T-cell (primary cell): ENCODE measurements around the gene RFTN1. TPM values are rescaled to one million over a fixed set of nuclear protein-coding genes. Genes with fewer than 3 reads are reported as not detected.

ENCODE experiments used
- total RNA-seq, 35 experiments: library from RNA in 6 of 35; stranded (reverse) in 6 of 35; fragments of 120-200 nt in 1 of 35; gene quantifications; one replicate each; pipeline versions ENCODE4 v1.2.1 to v1.2.4 and lab custom pipeline; 2013 to 2026

The RFTN1 gene
- total RNA-seq, 5 donors from 2014 or later (not counting 1 experiment from before 2014, with no cell fraction given), result 55.5 to 73.4 (median 70.7) TPM

Other genes starting within 250 kb of the RFTN1 start
- 10 to 100 TPM; 13.1 to 19.0 (median 14.4) TPM for gene DPH3, start 248.8 kb downstream of the RFTN1 start, total RNA-seq
- gene OXNAD1, start 248.5 kb downstream of the RFTN1 start, total RNA-seq, result 100 to 1,000 TPM in 3 of 5 donors, 10 to 100 TPM in 2; 78.5 to 218 (median 101) TPM
- gene DAZL, start 91.7 kb upstream of the RFTN1 start, total RNA-seq, result not detected